Vagina (tissue), 2 donors: ENCODE measurements around the gene TMX4. TPM values are rescaled to one million over a fixed set of nuclear protein-coding genes. Genes with fewer than 3 reads are reported as not detected.
"Not testable (repeated sequence)": the region's sequence is repeated elsewhere in the genome, so short reads cannot be mapped to it uniquely, and the experiment has no call there.

Experiments used
- DNase-seq, 2 donors: peaks; one replicate each; pipeline ENCODE4 v3.0.0-alpha.2; 2017; ENCODE audit errors: extremely low spot score in 2 of 2
- H3K27ac ChIP-seq: fragments of 200-600 bp; sonication (generic); one replicate; pipeline ENCODE4 v1.5.1; 2019
- H3K27me3 ChIP-seq: fragments of 200-600 bp; sonication (generic); one replicate; pipeline ENCODE4 v1.5.1; 2019
- H3K36me3 ChIP-seq, 2 donors: fragments of 200-600 bp; sonication (generic); one replicate each; pipeline ENCODE4 v1.5.1; 2017 to 2019
- H3K4me1 ChIP-seq: fragments of 200-600 bp; sonication (generic); one replicate; pipeline ENCODE4 v1.5.1; 2019
- H3K4me3 ChIP-seq, 2 donors: fragments of 200-600 bp; sonication (generic); 1 replicate in 1 of 2; 2 replicates in 1 of 2; pipeline ENCODE4 v1.5.1; 2016 to 2019
- H3K9me3 ChIP-seq: fragments of 200-600 bp; sonication (generic); one replicate; pipeline ENCODE4 v1.5.1; 2019
- CTCF ChIP-seq, 3 experiments: fragments of 450-650 bp in 2 of 3; fragments of 200-600 bp in 1 of 3; sonication (generic) in 1 of 3; IDR thresholded peaks; one replicate each; pipeline ENCODE4 v1.5.1; 2017 to 2019; ENCODE audit warnings: antibody characterized with exemption in 3 of 3, mild to moderate bottlenecking in 2 of 3, moderate library complexity in 2 of 3
- POLR2A ChIP-seq, 2 donors: fragments of 450-650 bp; IDR thresholded peaks; one replicate each; pipeline ENCODE4 v1.6.1; 2017; ENCODE audit warnings: antibody characterized with exemption in 2 of 2, mild to moderate bottlenecking in 2 of 2, moderate library complexity in 2 of 2
- POLR2AphosphoS5 ChIP-seq, 2 donors: sonication (generic); formaldehyde crosslinking; IDR thresholded peaks; one replicate each; pipeline ENCODE4 v1.9.0; 2017; ENCODE audit warnings: antibody characterized with exemption in 2 of 2, mild to moderate bottlenecking in 2 of 2, low read depth in 1 of 2; ENCODE audit not compliant: insufficient read depth in 1 of 2
- intact Hi-C: fragments of 100-400 bp; cut with DNase I; formaldehyde crosslinking; loops from one replicate; pipeline ENCODE4 v1.15.1; 2023
- total RNA-seq: library from RNA; depleted of rRNA; stranded (reverse); fragments of >200 nt; gene quantifications from one replicate; pipeline ENCODE4 v1.2.3, GENCODE V29; 2016

The TMX4 gene
- total RNA-seq, 1 donor from 2014 or later, result 33.9 TPM

GRCh38 chr20:7966176-7966575 lies 53.4 kb downstream of the TMX4 start:
- intact Hi-C loops, result no loop called here
- no peak for DNase-seq
- Histone ChIP-seq H3K27me3 (no peaks in the 10 kb centered on the region), H3K9me3 (no peaks in the 10 kb centered on the region), H3K36me3 (no peaks in the 10 kb centered on the region), H3K4me3 (no peak overlapping the region), H3K27ac (no peak overlapping the region), H3K4me1 (no peaks in the 10 kb centered on the region)
- TF ChIP-seq CTCF (IDR thresholded peaks at IDR 0.05) (no peak), POLR2AphosphoS5 (IDR thresholded peaks at IDR 0.05; ENCODE audit: insufficient read depth in 1 of 2, low read depth in 1 of 2) (no peak), POLR2A (IDR thresholded peaks at IDR 0.05) (no peak)

- no peaks in the 10 kb centered on the region for H3K4me1 ChIP-seq
- no peak overlapping the region for H3K4me3 ChIP-seq
- no peak for TF ChIP-seq CTCF (IDR thresholded peaks at IDR 0.05)
- TF ChIP-seq POLR2A (IDR thresholded peaks at IDR 0.05), result no peak
- TF ChIP-seq POLR2AphosphoS5 (IDR thresholded peaks at IDR 0.05; ENCODE audit: insufficient read depth in 1 of 2, low read depth in 1 of 2), result no peak
- no peak for DNase-seq
- intact Hi-C loops, result no loop called here
- no peak overlapping the region for H3K27ac ChIP-seq
- no peaks in the 10 kb centered on the region for H3K9me3 ChIP-seq
- H3K27me3 ChIP-seq, result no peaks in the 10 kb centered on the region
- H3K36me3 ChIP-seq, result no peaks in the 10 kb centered on the region
These were observed 60.1 kb downstream of the TMX4 start for GRCh38 chr20:7959484-7959883.

- H3K27ac ChIP-seq, DNase-seq, H3K4me3 ChIP-seq, intact Hi-C loops, H3K27me3 ChIP-seq, H3K4me1 ChIP-seq, H3K9me3 ChIP-seq, H3K36me3 ChIP-seq: not testable (repeated sequence)
These were observed 63.0 kb downstream of the TMX4 start for GRCh38 chr20:7956561-7956960.

GRCh38 chr20:7950387-7950786 lies 69.2 kb downstream of the TMX4 start:
- Histone ChIP-seq H3K9me3 (no peaks in the 10 kb centered on the region), H3K4me1 (no peaks in the 10 kb centered on the region), H3K27ac (no peak overlapping the region), H3K36me3 (no peaks in the 10 kb centered on the region), H3K4me3 (no peak overlapping the region), H3K27me3 (no peaks in the 10 kb centered on the region)
- intact Hi-C loops, result no loop called here
- no peak for TF ChIP-seq POLR2A (IDR thresholded peaks at IDR 0.05)
- TF ChIP-seq POLR2AphosphoS5 (IDR thresholded peaks at IDR 0.05; ENCODE audit: insufficient read depth in 1 of 2, low read depth in 1 of 2), result no peak
- no peak for TF ChIP-seq CTCF (IDR thresholded peaks at IDR 0.05)
- no peak for DNase-seq

GRCh38 chr20:7943891-7944290 lies 75.7 kb downstream of the TMX4 start:
- no peaks in the 10 kb centered on the region for H3K4me1 ChIP-seq
- no peak overlapping the region for H3K27ac ChIP-seq
- H3K9me3 ChIP-seq, result no peaks in the 10 kb centered on the region
- no peak overlapping the region for H3K4me3 ChIP-seq
- DNase-seq, result no peak
- intact Hi-C loops, result no loop called here
- no peaks in the 10 kb centered on the region for H3K36me3 ChIP-seq
- TF ChIP-seq CTCF (IDR thresholded peaks at IDR 0.05) (no peak), POLR2A (IDR thresholded peaks at IDR 0.05) (no peak), POLR2AphosphoS5 (IDR thresholded peaks at IDR 0.05; ENCODE audit: insufficient read depth in 1 of 2, low read depth in 1 of 2) (no peak)
- no peaks in the 10 kb centered on the region for H3K27me3 ChIP-seq

GRCh38 chr20:7940341-7940740 lies 79.2 kb downstream of the TMX4 start, which contains the start of gene HAO1:
TSS of gene HAO1 (minus strand) at chr20:7940458. CDS start at chr20:7940422, 36 bp downstream.
- TF ChIP-seq POLR2AphosphoS5 (IDR thresholded peaks at IDR 0.05; ENCODE audit: insufficient read depth in 1 of 2, low read depth in 1 of 2) (no peak), POLR2A (IDR thresholded peaks at IDR 0.05) (no peak), CTCF (IDR thresholded peaks at IDR 0.05) (no peak)
- no peak within 1 kb of the TSS for H3K4me3 ChIP-seq
- no peak for DNase-seq
- H3K4me1 ChIP-seq, result no peaks in the 10 kb centered on the region
- no peak within 1 kb of the TSS for H3K27ac ChIP-seq
- no peaks in the 10 kb centered on the region for H3K27me3 ChIP-seq
- H3K9me3 ChIP-seq, result no peaks in the 10 kb centered on the region
- intact Hi-C loops, result no loop called here
- no peaks in the 10 kb centered on the region for H3K36me3 ChIP-seq
